GM12878 (cell line): Measurements from ENCODE around the gene NFE2. TPM values are rescaled to one million over a fixed set of nuclear protein-coding genes. Genes with fewer than 3 reads are reported as not detected.

Experiments
- ATF2 ChIP-seq: IDR thresholded peaks from 2 replicates; pipeline ENCODE4 v1.6.1; 2012; ENCODE audit warnings: low read length, inconsistent platforms
- CEBPB ChIP-seq, 2 experiments: fragments of 150-350 bp in 1 of 2; IDR thresholded peaks; 2 replicates each; pipeline ENCODE4 v1.6.1; 2012 to 2014; ENCODE audit warnings: low read depth in 2 of 2, low read length in 2 of 2, borderline replicate concordance in 1 of 2, inconsistent platforms in 1 of 2
- CREM ChIP-seq: IDR thresholded peaks from 2 replicates; pipeline ENCODE4 v1.6.1; 2014; ENCODE audit warnings: antibody characterized with exemption, low read depth
- CTCF ChIP-seq, 3 experiments: IDR thresholded peaks in 2 of 3; conservative IDR thresholded peaks in 1 of 3; 2 replicates each; pipeline ENCODE4 v1.5.1; 2011; ENCODE audit warnings: low read depth in 3 of 3, low read length in 3 of 3, mild to moderate bottlenecking in 3 of 3, control low read depth in 2 of 3, moderate library complexity in 2 of 3, inconsistent platforms in 1 of 3, mixed read lengths in 1 of 3; ENCODE audit not compliant: control insufficient read depth in 2 of 3, insufficient read depth in 1 of 3; ENCODE audit errors: extremely low read depth in 1 of 3
- DPF2 ChIP-seq: fragments of 450-650 bp; IDR thresholded peaks from 2 replicates; pipeline ENCODE4 v1.6.1; 2017; ENCODE audit warnings: mild to moderate bottlenecking
- E2F4 ChIP-seq: IDR thresholded peaks from 2 replicates; pipeline ENCODE4 v1.6.1; 2012; ENCODE audit warnings: low read depth, low read length, improper control_type of control experiment
- EGR1 ChIP-seq, 2 experiments: IDR thresholded peaks; 1 replicate in 1 of 2; 2 replicates in 1 of 2; pipeline ENCODE4 v1.6.1; 2011 to 2012; ENCODE audit warnings: low read depth in 2 of 2, low read length in 2 of 2, borderline replicate concordance in 1 of 2, mild to moderate bottlenecking in 1 of 2, moderate library complexity in 1 of 2
- GABPA ChIP-seq: IDR thresholded peaks from 2 replicates; pipeline ENCODE4 v1.6.1; 2014; ENCODE audit warnings: antibody characterized with exemption, low read depth, mild to moderate bottlenecking, inconsistent platforms
- IKZF1 ChIP-seq: fragments of 450-650 bp; conservative IDR thresholded peaks from 2 replicates; pipeline ENCODE4 v1.6.1; 2017; ENCODE audit warnings: antibody characterized with exemption, mild to moderate bottlenecking
- IRF3 ChIP-seq: fragments of 450-650 bp; IDR thresholded peaks from 2 replicates; pipeline ENCODE4 v1.6.1; 2014; ENCODE audit warnings: mild to moderate bottlenecking
- LARP7 ChIP-seq: fragments of 450-650 bp; IDR thresholded peaks from 2 replicates; pipeline ENCODE4 v1.6.1; 2017; ENCODE audit warnings: mild to moderate bottlenecking
- NR2F1 ChIP-seq: fragments of 450-650 bp; conservative IDR thresholded peaks from 2 replicates; pipeline ENCODE4 v1.6.1; 2017; ENCODE audit warnings: mild to moderate bottlenecking
- POLR2AphosphoS5 ChIP-seq: IDR thresholded peaks from 2 replicates; pipeline ENCODE4 v1.6.1; 2011; ENCODE audit warnings: mild to moderate bottlenecking, low read length, inconsistent platforms
- ZNF207 ChIP-seq: fragments of 450-650 bp; IDR thresholded peaks from 2 replicates; pipeline ENCODE4 v1.6.1; 2014; ENCODE audit warnings: antibody characterized with exemption, mild to moderate bottlenecking, borderline replicate concordance
- ZNF274 ChIP-seq: IDR thresholded peaks from one replicate; pipeline ENCODE4 v1.8.0; 2011; ENCODE audit not compliant: insufficient read length, insufficient read depth
- ZNF687 ChIP-seq: fragments of 450-650 bp; IDR thresholded peaks from 2 replicates; pipeline ENCODE4 v1.6.1; 2017; ENCODE audit warnings: mild to moderate bottlenecking, moderate library complexity
- ZSCAN29 ChIP-seq: fragments of 450-650 bp; IDR thresholded peaks from 2 replicates; pipeline ENCODE4 v1.6.1; 2017; ENCODE audit warnings: mild to moderate bottlenecking, moderate library complexity
- polyA plus RNA-seq, 11 experiments: library from polyadenylated mRNA; depleted of rRNA in 4 of 11; unstranded in 6 of 11; stranded (reverse) in 5 of 11; fragments of >200 nt; fragmentation: Nextera tagmentation in 4 of 11; fragmentation: Illumina TruSeq in 1 of 11; extraction: Ambion mirVana in 4 of 11; extraction: Trizol in 1 of 11; gene quantifications; 1 replicate in 1 of 11; 2 replicates in 10 of 11; pipeline versions ENCODE4 v1.2.1 to v1.2.3, GENCODE V29; 2011 to 2016; ENCODE audit warnings: inconsistent platforms in 2 of 11, missing spikeins in 2 of 11, low read depth in 1 of 11
- total RNA-seq, 4 experiments: library from RNA; depleted of rRNA in 3 of 4; stranded (reverse); fragments of >200 nt in 3 of 4; fragmentation: Illumina TruSeq in 1 of 4; extraction: Trizol in 1 of 4; gene quantifications; 2 replicates each; pipeline versions ENCODE4 v1.2.1 to v1.2.3, GENCODE V29; 2013 to 2021
- TF ChIP-seq, protein P1 (sequence below): fragments of 450-650 bp; IDR thresholded peaks from 2 replicates; pipeline ENCODE4 v1.6.1; 2016; ENCODE audit warnings: mild to moderate bottlenecking

Gene NFE2
- total and polyA plus RNA-seq, 10 of the 15 experiments (the other 5 are each of a cell fraction or from before 2014, with no cell fraction given), result 0.06 to 0.28 TPM; not detected in 8

- TF ChIP-seq DPF2, result 0 out of 2 replicates have a peak, but pooled peaks have one; percentile 82
- no peak for TF ChIP-seq CTCF (IDR thresholded peaks at IDR 0.05 in 2 of 3, conservative IDR thresholded peaks at IDR 0.05 in 1 of 3; ENCODE audit: control insufficient read depth in 2 of 3, extremely low read depth in 1 of 3, insufficient read depth in 1 of 3, low read depth in 3 of 3, low read length in 3 of 3)
- peak; percentile 100 for TF ChIP-seq POLR2AphosphoS5
- peak; percentile 94 for TF ChIP-seq IRF3
- peak; percentile 66; the same call in 1 of the 2 replicates for TF ChIP-seq LARP7
- no peak for TF ChIP-seq ZSCAN29
- TF ChIP-seq NR2F1, result peak; percentile 34; the same call in 1 of the 2 replicates
- no peak for TF ChIP-seq GABPA
- 0 out of 2 replicates have a peak, but pooled peaks have one; percentile 36 for TF ChIP-seq E2F4
- TF ChIP-seq IKZF1, result peak; percentile 93
- TF ChIP-seq ZNF207, result peak; percentile 91
- peak; percentile 69 for TF ChIP-seq ZNF687
- no peak; the same call in 1 of the 2 replicates for TF ChIP-seq ATF2
- no peak for TF ChIP-seq ZNF274
- TF ChIP-seq, protein P1, sequence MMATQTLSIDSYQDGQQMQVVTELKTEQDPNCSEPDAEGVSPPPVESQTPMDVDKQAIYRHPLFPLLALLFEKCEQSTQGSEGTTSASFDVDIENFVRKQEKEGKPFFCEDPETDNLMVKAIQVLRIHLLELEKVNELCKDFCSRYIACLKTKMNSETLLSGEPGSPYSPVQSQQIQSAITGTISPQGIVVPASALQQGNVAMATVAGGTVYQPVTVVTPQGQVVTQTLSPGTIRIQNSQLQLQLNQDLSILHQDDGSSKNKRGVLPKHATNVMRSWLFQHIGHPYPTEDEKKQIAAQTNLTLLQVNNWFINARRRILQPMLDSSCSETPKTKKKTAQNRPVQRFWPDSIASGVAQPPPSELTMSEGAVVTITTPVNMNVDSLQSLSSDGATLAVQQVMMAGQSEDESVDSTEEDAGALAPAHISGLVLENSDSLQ, result peak; percentile 99
- TF ChIP-seq CEBPB (IDR thresholded peaks at IDR 0.05; ENCODE audit: borderline replicate concordance in 1 of 2, low read depth in 2 of 2, low read length in 2 of 2), result no peak
- TF ChIP-seq CREM, result peak; percentile 87
- TF ChIP-seq EGR1 (IDR thresholded peaks at IDR 0.05; ENCODE audit: borderline replicate concordance in 1 of 2, low read depth in 2 of 2, low read length in 2 of 2), result 0 out of 3 replicates have a peak, but pooled peaks of 1 of the 2 experiments have one; percentile 3
Measured at GRCh38 chr12:54280468-54281260, 20.2 kb downstream of the NFE2 start, which contains the start of gene HNRNPA1 (continued).
